ENCODE measurements around the gene OXTR.

- TF ChIP-seq CTCF (IDR thresholded peaks at IDR 0.05) (peak in 2 of 7 experiments; percentile 9 to 13), POLR2A (IDR thresholded peaks at IDR 0.05) (no peak), POLR2AphosphoS5 (IDR thresholded peaks at IDR 0.05) (no peak)
These were observed 1.6 kb downstream of the OXTR start for GRCh38 chr3:8767667-8768363.
